Ectodermal cell (in vitro differentiated cells): ENCODE measurements around the gene RBM47.

ENCODE experiments used
- H3K27ac ChIP-seq: 2 replicates; pipeline ENCODE4 v1.7.0; 2013; ENCODE audit warnings: mild to moderate bottlenecking, low read depth, low read length; ENCODE audit not compliant: insufficient read depth, poor library complexity, severe bottlenecking
- H3K27me3 ChIP-seq: 2 replicates; pipeline ENCODE4 v1.7.0; 2013; ENCODE audit warnings: mild to moderate bottlenecking, low read length; ENCODE audit not compliant: insufficient read depth, control insufficient read depth, poor library complexity, severe bottlenecking
- H3K36me3 ChIP-seq: one replicate; pipeline ENCODE4 v1.7.0; 2013; ENCODE audit warnings: low read length; ENCODE audit not compliant: control insufficient read depth, insufficient read depth
- H3K4me1 ChIP-seq: one replicate; pipeline ENCODE4 v1.7.0; 2013; ENCODE audit warnings: low read length; ENCODE audit not compliant: control insufficient read depth, insufficient read depth
- H3K4me3 ChIP-seq: 2 replicates; pipeline ENCODE4 v1.7.0; 2013; ENCODE audit warnings: low read depth, low read length, control low read depth; ENCODE audit not compliant: insufficient read depth
- H3K9me3 ChIP-seq: 2 replicates; pipeline ENCODE4 v1.7.0; 2013; ENCODE audit warnings: mild to moderate bottlenecking, low read length, moderate library complexity; ENCODE audit not compliant: control insufficient read depth
- WGBS, 2 experiments: methylation state at CpG; one replicate each; pipeline ENCODE4 v1.1.7; 2013; ENCODE audit warnings: missing lambda C conversion rate in 2 of 2; 5-methylcytosine and 5-hydroxymethylcytosine counted together

Gene RBM47

GRCh38 chr4:40594261-40595178 is 35.1 kb downstream of the RBM47 start:
- no peaks in the 10 kb centered on the region for H3K27me3 ChIP-seq
- no peak overlapping the region for H3K27ac ChIP-seq
- WGBS, 2 experiments = 89% methylated on average over 14 of the region's 14 CpGs
- H3K4me1 ChIP-seq = no peaks in the 10 kb centered on the region
- no peak overlapping the region for H3K4me3 ChIP-seq
- H3K36me3 ChIP-seq = no peaks in the 10 kb centered on the region
- no peaks in the 10 kb centered on the region for H3K9me3 ChIP-seq

- Histone ChIP-seq H3K36me3 (no peaks in the 10 kb centered on the region), H3K9me3 (no peaks in the 10 kb centered on the region), H3K27me3 (no peaks in the 10 kb centered on the region), H3K4me1 (no peaks in the 10 kb centered on the region), H3K27ac (no peak overlapping the region), H3K4me3 (no peak overlapping the region)
- 88 to 91% methylated on average over 3 of the region's 3 CpGs for WGBS, 2 experiments
These were observed 37.6 kb downstream of the RBM47 start for GRCh38 chr4:40592034-40592433.

- Histone ChIP-seq H3K27ac (no peak overlapping the region), H3K4me3 (no peak overlapping the region), H3K36me3 (no peaks in the 10 kb centered on the region), H3K4me1 (no peaks in the 10 kb centered on the region), H3K9me3 (no peaks in the 10 kb centered on the region), H3K27me3 (no peaks in the 10 kb centered on the region)
- WGBS, 2 experiments = 93 to 94% methylated on average over 3 of the region's 3 CpGs
These were observed 41.8 kb downstream of the RBM47 start for GRCh38 chr4:40587826-40588225.

GRCh38 chr4:40587351-40587750 is 42.3 kb downstream of the RBM47 start:
- no peak overlapping the region for H3K27ac ChIP-seq
- no peaks in the 10 kb centered on the region for H3K9me3 ChIP-seq
- no peaks in the 10 kb centered on the region for H3K27me3 ChIP-seq
- no peaks in the 10 kb centered on the region for H3K36me3 ChIP-seq
- no peaks in the 10 kb centered on the region for H3K4me1 ChIP-seq
- 92 to 100% methylated on average over 2 of the region's 2 CpGs for whole genome bisulfite sequencing, 2 experiments
- H3K4me3 ChIP-seq = no peak overlapping the region

- WGBS, 2 experiments = 81 to 89% methylated on average over 7 to 8 of the region's 8 CpGs
- no peaks in the 10 kb centered on the region for H3K9me3 ChIP-seq
- no peaks in the 10 kb centered on the region for H3K4me1 ChIP-seq
- no peak overlapping the region for H3K27ac ChIP-seq
- no peak overlapping the region for H3K4me3 ChIP-seq
- H3K36me3 ChIP-seq = no peaks in the 10 kb centered on the region
- no peaks in the 10 kb centered on the region for H3K27me3 ChIP-seq
These were observed 42.9 kb downstream of the RBM47 start for GRCh38 chr4:40586729-40587128.

- 82 to 88% methylated on average over 2 of the region's 2 CpGs for WGBS, 2 experiments
- Histone ChIP-seq H3K4me1 (no peaks in the 10 kb centered on the region), H3K4me3 (no peak overlapping the region), H3K27ac (no peak overlapping the region), H3K27me3 (no peaks in the 10 kb centered on the region), H3K9me3 (no peaks in the 10 kb centered on the region), H3K36me3 (no peaks in the 10 kb centered on the region)
These were observed 43.6 kb downstream of the RBM47 start for GRCh38 chr4:40586034-40586433.

GRCh38 chr4:40585201-40585799 is 44.4 kb downstream of the RBM47 start:
- H3K27me3 ChIP-seq = no peaks in the 10 kb centered on the region
- no peak overlapping the region for H3K27ac ChIP-seq
- H3K9me3 ChIP-seq = no peaks in the 10 kb centered on the region
- 92 to 96% methylated on average over 6 to 8 of the region's 8 CpGs for WGBS, 2 experiments
- H3K4me3 ChIP-seq = no peak overlapping the region
- no peaks in the 10 kb centered on the region for H3K36me3 ChIP-seq
- H3K4me1 ChIP-seq = no peaks in the 10 kb centered on the region

GRCh38 chr4:40584517-40585141 is 45.0 kb downstream of the RBM47 start:
- Histone ChIP-seq H3K4me1 (no peaks in the 10 kb centered on the region), H3K36me3 (no peaks in the 10 kb centered on the region), H3K27me3 (no peaks in the 10 kb centered on the region), H3K9me3 (no peaks in the 10 kb centered on the region), H3K27ac (no peak overlapping the region), H3K4me3 (no peak overlapping the region)
- WGBS, 2 experiments = 98 to 100% methylated on average over 3 of the region's 3 CpGs

- Histone ChIP-seq H3K4me1 (no peaks in the 10 kb centered on the region), H3K36me3 (no peaks in the 10 kb centered on the region), H3K27ac (no peak overlapping the region), H3K4me3 (no peak overlapping the region), H3K27me3 (no peaks in the 10 kb centered on the region), H3K9me3 (no peaks in the 10 kb centered on the region)
- WGBS, 2 experiments = 94 to 95% methylated on average over 8 of the region's 9 CpGs
These were observed 45.7 kb downstream of the RBM47 start for GRCh38 chr4:40583850-40584439.

GRCh38 chr4:40582413-40582812 is 47.3 kb downstream of the RBM47 start:
- Histone ChIP-seq H3K27ac (no peak overlapping the region), H3K36me3 (no peaks in the 10 kb centered on the region), H3K4me3 (no peak overlapping the region), H3K4me1 (peaks cover under 1% of the 10 kb centered on the region), H3K27me3 (no peaks in the 10 kb centered on the region), H3K9me3 (no peaks in the 10 kb centered on the region)
- WGBS, 2 experiments = 88 to 89% methylated on average over 7 of the region's 7 CpGs
